Body of pancreas (tissue), 4 donors: ENCODE measurements around the gene PTPRN2.

Experiments used
- CTCF ChIP-seq, 7 experiments: fragments of 450-650 bp in 4 of 7; fragments of 200-600 bp in 3 of 7; sonication (generic) in 3 of 7; IDR thresholded peaks; one replicate each; pipeline ENCODE4 v1.5.1; 2016 to 2019; ENCODE audit warnings: antibody characterized with exemption in 7 of 7
- POLR2A ChIP-seq, 3 donors: fragments of 450-650 bp; IDR thresholded peaks; one replicate each; pipeline ENCODE4 v1.6.1; 2016; ENCODE audit warnings: antibody characterized with exemption in 3 of 3, mild to moderate bottlenecking in 2 of 3

GRCh38 chr7:158463317-158463716 is 124.3 kb downstream of the PTPRN2 start:
- TF ChIP-seq CTCF (IDR thresholded peaks at IDR 0.05) (no peak), POLR2A (IDR thresholded peaks at IDR 0.05) (no peak)
